Gastroesophageal sphincter (tissue), 3 donors: Measurements from ENCODE around the gene ZNF746.

Experiments
- CTCF ChIP-seq, 4 experiments: fragments of 200-600 bp in 2 of 4; fragments of 450-650 bp in 2 of 4; sonication (generic) in 1 of 4; IDR thresholded peaks; one replicate each; pipeline ENCODE4 v1.5.1; 2017 to 2019; ENCODE audit warnings: antibody characterized with exemption in 4 of 4, mild to moderate bottlenecking in 2 of 4, moderate library complexity in 2 of 4
- EP300 ChIP-seq: sonication (generic); formaldehyde crosslinking; IDR thresholded peaks from one replicate; pipeline ENCODE4 v1.6.1; 2017; ENCODE audit warnings: antibody characterized with exemption, mild to moderate bottlenecking
- POLR2AphosphoS5 ChIP-seq: sonication (generic); formaldehyde crosslinking; IDR thresholded peaks from one replicate; pipeline ENCODE4 v1.6.1; 2017; ENCODE audit warnings: antibody characterized with exemption

DNA sequence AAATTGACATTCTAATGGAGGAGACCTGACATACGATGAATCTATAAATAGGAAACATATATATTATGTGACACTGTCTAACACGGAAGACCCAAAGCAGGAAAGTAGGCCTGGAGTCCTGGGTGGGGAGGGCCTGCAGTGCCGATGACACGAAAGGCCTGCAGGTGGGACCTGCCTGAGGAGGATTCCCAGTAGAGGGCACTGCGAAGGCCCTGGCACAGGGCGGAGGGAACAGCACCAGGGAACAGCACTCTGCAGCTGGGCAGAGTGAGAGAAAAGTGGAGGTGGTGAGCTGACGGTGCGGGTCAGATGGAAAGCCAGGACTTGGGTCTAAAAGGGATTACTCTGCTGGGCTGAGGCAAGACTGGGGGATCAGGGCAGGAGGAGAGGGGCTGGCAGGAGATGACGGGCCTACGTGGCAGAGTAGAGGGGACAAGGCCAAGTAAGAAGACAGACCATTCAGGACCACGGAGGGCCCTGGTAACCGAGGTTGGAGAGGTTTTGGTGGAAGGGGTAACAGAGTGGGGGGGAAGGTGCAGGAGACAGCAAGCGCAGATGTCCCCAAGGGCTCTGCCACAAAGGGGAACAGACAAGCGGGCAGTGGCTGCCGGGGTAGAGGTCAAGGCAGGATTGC, 8.1 kb downstream of the ZNF746 start:
- TF ChIP-seq CTCF (IDR thresholded peaks at IDR 0.05) (peak in 1 of 4 experiments; percentile 16), EP300 (no peak), POLR2AphosphoS5 (no peak)
